GM23338 (cell line): Measurements from ENCODE around the gene APBA1. TPM values are rescaled to one million over a fixed set of nuclear protein-coding genes. Genes with fewer than 3 reads are reported as not detected.

ENCODE experiments used
- ATAC-seq: fragments of 200-7000 bp; cut with Tn5 transposase; 3 replicates; pipeline ENCODE4 v1.9.1; 2020
- DNase-seq: peaks from one replicate; pipeline ENCODE4 v3.0.0-alpha.2; 2015; ENCODE audit warnings: low spot score
- H2AFZ ChIP-seq: fragments of 200-600 bp; sonication (generic); 2 replicates; pipeline ENCODE4 v1.8.0; 2016; ENCODE audit warnings: antibody characterized with exemption, mild to moderate bottlenecking, moderate library complexity
- H3F3A ChIP-seq: fragments of 200-600 bp; sonication (generic); replicated peaks from 2 replicates; pipeline ENCODE4 v1.8.0; 2017; ENCODE audit warnings: antibody characterized with exemption, mixed run types, low read depth
- H3K27ac ChIP-seq: fragments of 200-600 bp; sonication (generic); 2 replicates; pipeline ENCODE4 v1.6.1; 2016; ENCODE audit warnings: low read depth
- H3K27me3 ChIP-seq: fragments of 200-600 bp; sonication (generic); 2 replicates; pipeline ENCODE4 v1.8.0; 2016; ENCODE audit warnings: mild to moderate bottlenecking, mixed run types, moderate library complexity; ENCODE audit not compliant: insufficient read depth
- H3K36me3 ChIP-seq: fragments of 200-600 bp; sonication (generic); 2 replicates; pipeline ENCODE4 v1.8.0; 2016; ENCODE audit warnings: mild to moderate bottlenecking; ENCODE audit not compliant: insufficient read depth
- H3K4me1 ChIP-seq: fragments of 200-600 bp; sonication (generic); 2 replicates; pipeline ENCODE4 v1.8.0; 2016; ENCODE audit warnings: mild to moderate bottlenecking, moderate library complexity; ENCODE audit not compliant: insufficient read depth
- H3K4me2 ChIP-seq: fragments of 200-600 bp; sonication (generic); 2 replicates; pipeline ENCODE4 v1.7.1; 2017; ENCODE audit warnings: mixed run types
- H3K4me3 ChIP-seq: fragments of 200-600 bp; sonication (generic); 2 replicates; pipeline ENCODE4 v1.6.1; 2016; ENCODE audit warnings: mixed run types
- H3K79me2 ChIP-seq: fragments of 200-600 bp; sonication (generic); replicated peaks from 2 replicates; pipeline ENCODE4 v1.8.0; 2017; ENCODE audit warnings: mild to moderate bottlenecking; ENCODE audit not compliant: insufficient read depth
- H3K9me2 ChIP-seq: fragments of 200-600 bp; sonication (generic); 2 replicates; pipeline ENCODE4 v1.8.0; 2017; ENCODE audit not compliant: insufficient read depth
- H4K20me1 ChIP-seq: fragments of 200-600 bp; sonication (generic); replicated peaks from 2 replicates; pipeline ENCODE4 v1.8.0; 2017; ENCODE audit warnings: mild to moderate bottlenecking; ENCODE audit not compliant: insufficient read depth
- H3K27ac Mint-ChIP-seq: 2 replicates; pipeline ENCODE4 v1.8.0; 2020; ENCODE audit warnings: inconsistent platforms, mild to moderate bottlenecking, moderate library complexity, mixed read lengths
- H3K27me3 Mint-ChIP-seq: 3 replicates; pipeline ENCODE4 v1.8.0; 2022; ENCODE audit warnings: low read depth, mild to moderate bottlenecking, moderate library complexity, mixed read lengths, inconsistent platforms; ENCODE audit not compliant: insufficient read depth, poor library complexity
- H3K36me3 Mint-ChIP-seq: 3 replicates; pipeline ENCODE4 v1.8.0; 2021; ENCODE audit warnings: low read depth, mild to moderate bottlenecking, inconsistent platforms, moderate library complexity, mixed read lengths
- H3K4me1 Mint-ChIP-seq: 3 replicates; pipeline ENCODE4 v1.8.0; 2020; ENCODE audit warnings: mild to moderate bottlenecking, inconsistent platforms, mixed read lengths
- H3K4me3 Mint-ChIP-seq: 3 replicates; pipeline ENCODE4 v1.8.0; 2021; ENCODE audit warnings: moderate library complexity, mild to moderate bottlenecking, inconsistent platforms, mixed read lengths
- H3K9me3 Mint-ChIP-seq: 3 replicates; pipeline ENCODE4 v1.8.0; 2020; ENCODE audit warnings: moderate library complexity, mild to moderate bottlenecking, inconsistent platforms, mixed read lengths
- CREB1 ChIP-seq: fragments of 250-450 bp; sonication (Bioruptor Pico); IDR thresholded peaks from 2 replicates; pipeline ENCODE4 v1.5.0; 2020; ENCODE audit warnings: low read depth, mild to moderate bottlenecking, moderate library complexity
- CTCF ChIP-seq, 2 experiments: fragments of 200-600 bp in 1 of 2; sonication (generic) in 1 of 2; conservative IDR thresholded peaks; 2 replicates each; pipeline versions ENCODE4 v1.5.1 to v1.6.1; 2016 to 2017; ENCODE audit warnings: antibody characterized with exemption in 2 of 2, low read depth in 2 of 2, mild to moderate bottlenecking in 2 of 2, moderate library complexity in 1 of 2
- ETS1 ChIP-seq: IDR thresholded peaks from 2 replicates; pipeline ENCODE4 v1.6.1; 2016; ENCODE audit warnings: antibody characterized with exemption
- EZH2 ChIP-seq: fragments of 200-600 bp; sonication (generic); IDR thresholded peaks from one replicate; pipeline ENCODE4 v1.8.0; 2017; ENCODE audit warnings: antibody characterized with exemption, mild to moderate bottlenecking, low read depth; ENCODE audit not compliant: unreplicated experiment
- EZH2phosphoT487 ChIP-seq: fragments of 200-600 bp; sonication (generic); IDR thresholded peaks from one replicate; pipeline ENCODE4 v1.8.1; 2018; ENCODE audit warnings: antibody characterized with exemption; ENCODE audit not compliant: unreplicated experiment
- JUNB ChIP-seq: IDR thresholded peaks from one replicate; pipeline ENCODE4 v1.6.1; 2016; ENCODE audit warnings: antibody characterized with exemption; ENCODE audit not compliant: unreplicated experiment
- NANOG ChIP-seq: IDR thresholded peaks from 2 replicates; pipeline ENCODE4 v1.6.1; 2016; ENCODE audit warnings: antibody characterized with exemption, borderline replicate concordance
- POLR2AphosphoS5 ChIP-seq: IDR thresholded peaks from 2 replicates; pipeline ENCODE4 v1.6.1; 2016; ENCODE audit warnings: antibody characterized with exemption, low read depth
- STAT1 ChIP-seq: IDR thresholded peaks from one replicate; pipeline ENCODE4 v1.6.1; 2016; ENCODE audit warnings: antibody characterized with exemption; ENCODE audit not compliant: unreplicated experiment
- ZNF114 ChIP-seq: fragments of 250-450 bp; sonication (Bioruptor Pico); IDR thresholded peaks from 2 replicates; pipeline ENCODE4 v1.5.0; 2020; ENCODE audit warnings: mild to moderate bottlenecking, moderate library complexity
- ZNF331 ChIP-seq: fragments of 250-450 bp; sonication (Bioruptor Pico); IDR thresholded peaks from 2 replicates; pipeline ENCODE4 v1.5.0; 2020; ENCODE audit warnings: low read depth, mild to moderate bottlenecking, moderate library complexity
- ZNF462 ChIP-seq: fragments of 250-450 bp; sonication (Bioruptor Pico); IDR thresholded peaks from 2 replicates; pipeline ENCODE4 v1.5.0; 2020; ENCODE audit warnings: mild to moderate bottlenecking, moderate library complexity
- polyA plus RNA-seq: library from polyadenylated mRNA; unstranded; fragments of >200 nt; fragmentation: Nextera tagmentation; extraction: Ambion mirVana; gene quantifications from 2 replicates; pipeline ENCODE4 v1.2.1, GENCODE V29; 2016
- total RNA-seq: library from RNA; depleted of rRNA; stranded (reverse); fragments of >200 nt; shearing (Covaris generic); gene quantifications from 2 replicates; pipeline ENCODE4 v1.2.3, GENCODE V29; 2014

Gene APBA1
- total and polyA plus RNA-seq, 2 experiments from 2014 or later = 0.26 to 1.0 TPM

GRCh38 chr9:69645488-69645887, 26.7 kb downstream of the APBA1 start (continued):
- TF ChIP-seq ZNF462 (CRISPR knock-in tag) (no peak), EZH2phosphoT487 (no peak), EZH2 (no peak), NANOG (no peak), JUNB (no peak), CTCF (conservative IDR thresholded peaks at IDR 0.05; ENCODE audit: low read depth in 2 of 2) (no peak), ZNF331 (CRISPR knock-in tag) (no peak)

- Histone ChIP-seq H3F3A (no peaks in the 10 kb centered on the region), H3K4me2 (no peak overlapping the region), H4K20me1 (no peaks in the 10 kb centered on the region), H3K4me3 (no peak overlapping the region), H3K9me2 (no peaks in the 10 kb centered on the region), H2AFZ (no peak overlapping the region), H3K4me1 (no peaks in the 10 kb centered on the region), H3K27me3 (no peaks in the 10 kb centered on the region), H3K36me3 (no peaks in the 10 kb centered on the region), H3K79me2 (no peaks in the 10 kb centered on the region), H3K27ac (no peak overlapping the region)
- H3K4me3 Mint-ChIP-seq = no peak overlapping the region
- H3K4me1 Mint-ChIP-seq = peaks cover 2% of the 10 kb centered on the region; the same call in 1 of the 3 replicates
- DNase-seq (no peak), ATAC-seq (no peak)
- H3K27ac Mint-ChIP-seq = no peak overlapping the region
- H3K36me3 Mint-ChIP-seq = no peaks in the 10 kb centered on the region
- no peaks in the 10 kb centered on the region for H3K27me3 Mint-ChIP-seq
- H3K9me3 Mint-ChIP-seq = no peaks in the 10 kb centered on the region
- no peak for TF ChIP-seq CTCF (conservative IDR thresholded peaks at IDR 0.05; ENCODE audit: low read depth in 2 of 2)
- no peak for TF ChIP-seq EZH2
- no peak for TF ChIP-seq NANOG
- no peak for TF ChIP-seq STAT1
- TF ChIP-seq ZNF331 (CRISPR knock-in tag) = no peak
- no peak for TF ChIP-seq POLR2AphosphoS5
- no peak for TF ChIP-seq ZNF114 (CRISPR knock-in tag)
- no peak for TF ChIP-seq CREB1 (CRISPR knock-in tag)
- TF ChIP-seq EZH2phosphoT487 = no peak
- no peak for TF ChIP-seq ETS1
These were observed 29.1 kb downstream of the APBA1 start for GRCh38 chr9:69643098-69643497.
